Glutamatergic neuron (in vitro differentiated cells): ENCODE data around the gene NTSR1. TPM values are rescaled to one million over a fixed set of nuclear protein-coding genes. Genes with fewer than 3 reads are reported as not detected.

Source experiments
- DNase-seq: peaks from one replicate; pipeline ENCODE4 v3.0.0; 2022
- H3K27ac Mint-ChIP-seq: one replicate; pipeline ENCODE4 v1.8.0; 2020; ENCODE audit warnings: mild to moderate bottlenecking, mixed read lengths, inconsistent platforms; ENCODE audit not compliant: unreplicated experiment
- H3K27me3 Mint-ChIP-seq: one replicate; pipeline ENCODE4 v1.8.0; 2020; ENCODE audit warnings: mild to moderate bottlenecking, moderate library complexity, mixed read lengths, inconsistent platforms; ENCODE audit not compliant: unreplicated experiment
- H3K36me3 Mint-ChIP-seq: one replicate; pipeline ENCODE4 v1.8.0; 2020; ENCODE audit warnings: mild to moderate bottlenecking, mixed read lengths, inconsistent platforms; ENCODE audit not compliant: unreplicated experiment
- H3K4me1 Mint-ChIP-seq: one replicate; pipeline ENCODE4 v1.8.0; 2020; ENCODE audit warnings: mild to moderate bottlenecking, low read depth, mixed read lengths, inconsistent platforms; ENCODE audit not compliant: unreplicated experiment
- H3K4me3 Mint-ChIP-seq: one replicate; pipeline ENCODE4 v1.8.0; 2020; ENCODE audit warnings: mild to moderate bottlenecking, mixed read lengths, inconsistent platforms; ENCODE audit not compliant: unreplicated experiment
- H3K9me3 Mint-ChIP-seq: one replicate; pipeline ENCODE4 v1.8.0; 2020; ENCODE audit warnings: mild to moderate bottlenecking, moderate library complexity, mixed read lengths, inconsistent platforms; ENCODE audit not compliant: unreplicated experiment
- CTCF ChIP-seq: fragments of 200-600 bp; sonication (generic); IDR thresholded peaks from one replicate; pipeline ENCODE4 v1.5.0; 2021; ENCODE audit not compliant: partially characterized antibody, unreplicated experiment
- total RNA-seq: library from RNA; stranded (reverse); fragmentation: NEBNext Ultra II Directional; extraction: Animal tissue kit (Norgen Biotek cat#: 25700); gene quantifications from one replicate; pipeline ENCODE4 v1.2.1, GENCODE V29; 2021; ENCODE audit not compliant: unreplicated experiment

NTSR1 gene
- total RNA-seq, 1 donor from 2014 or later = 4.0 TPM

GRCh38 chr20:62689861-62690260 lies 18.8 kb upstream of the NTSR1 start:
- H3K4me3 Mint-ChIP-seq = no peak overlapping the region
- peaks cover 3% of the 10 kb centered on the region for H3K9me3 Mint-ChIP-seq
- no peak overlapping the region for H3K27ac Mint-ChIP-seq
- peaks cover 7% of the 10 kb centered on the region for H3K27me3 Mint-ChIP-seq
- TF ChIP-seq CTCF = no peak
- peaks cover 33% of the 10 kb centered on the region for H3K4me1 Mint-ChIP-seq
- DNase-seq = no peak
- H3K36me3 Mint-ChIP-seq = no peaks in the 10 kb centered on the region

DNA sequence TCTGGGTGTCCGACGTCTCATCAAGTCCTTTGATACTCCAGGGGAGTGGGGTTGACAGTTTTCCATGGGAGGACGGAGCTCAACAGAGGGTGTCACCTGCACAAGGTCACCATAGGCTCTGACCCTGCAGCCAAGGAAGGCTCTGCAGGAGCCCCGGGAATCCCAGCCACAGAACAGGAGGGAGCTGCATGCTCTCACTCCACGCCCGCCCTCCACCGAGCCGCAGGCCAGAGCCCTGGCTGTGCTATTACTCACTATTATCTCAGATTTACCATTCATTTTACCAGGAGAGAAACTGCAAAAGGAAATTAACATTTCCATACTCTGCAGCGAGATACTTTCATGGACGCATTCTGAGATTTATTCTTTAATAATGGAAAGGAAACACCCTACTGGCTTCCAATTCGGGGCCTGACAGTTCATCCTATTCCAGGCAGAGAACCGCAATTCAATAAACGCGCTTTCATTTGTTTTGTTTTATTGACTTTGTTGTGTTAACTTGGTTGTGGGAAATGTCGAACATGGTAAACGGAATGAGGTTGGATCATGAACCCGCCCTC lies 18.3 kb upstream of the NTSR1 start:
- no peak for TF ChIP-seq CTCF
- Mint-ChIP-seq H3K27ac (peak overlapping the region; percentile 20), H3K9me3 (peaks cover 5% of the 10 kb centered on the region), H3K4me3 (no peak overlapping the region), H3K36me3 (no peaks in the 10 kb centered on the region), H3K27me3 (peaks cover 7% of the 10 kb centered on the region), H3K4me1 (peaks cover 32% of the 10 kb centered on the region)
- no peak for DNase-seq

GRCh38 chr20:62691487-62691886 lies 17.1 kb upstream of the NTSR1 start:
- Mint-ChIP-seq H3K27me3 (peaks cover 9% of the 10 kb centered on the region), H3K36me3 (no peaks in the 10 kb centered on the region), H3K9me3 (peaks cover 4% of the 10 kb centered on the region), H3K27ac (no peak overlapping the region), H3K4me1 (peaks cover 23% of the 10 kb centered on the region), H3K4me3 (no peak overlapping the region)
- no peak for TF ChIP-seq CTCF
- DNase-seq = no peak

DNA sequence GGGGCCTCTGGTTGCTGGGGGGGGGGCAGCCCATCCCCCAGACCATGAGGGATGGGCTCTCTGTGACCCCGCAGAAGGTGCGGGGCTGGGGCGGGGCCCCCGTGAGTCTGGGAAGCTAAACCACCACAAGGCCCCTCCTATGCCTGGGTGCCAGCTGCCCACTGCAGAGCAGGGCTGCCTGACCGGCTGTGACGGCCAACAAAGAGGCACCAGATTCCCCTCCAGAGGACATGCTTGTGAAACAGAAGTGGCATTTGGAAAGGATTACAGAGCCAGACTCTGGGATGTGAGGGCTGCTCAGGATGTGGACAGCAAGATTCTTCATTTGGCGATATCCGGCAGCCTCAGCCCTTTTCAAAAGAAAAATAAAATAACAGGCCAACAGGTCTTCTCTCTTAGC lies 16.5 kb upstream of the NTSR1 start:
- Mint-ChIP-seq H3K4me3 (no peak overlapping the region), H3K36me3 (no peaks in the 10 kb centered on the region), H3K27ac (no peak overlapping the region), H3K9me3 (peaks cover 4% of the 10 kb centered on the region), H3K27me3 (peaks cover 9% of the 10 kb centered on the region), H3K4me1 (peaks cover 23% of the 10 kb centered on the region)
- no peak for TF ChIP-seq CTCF
- DNase-seq = no peak

DNA sequence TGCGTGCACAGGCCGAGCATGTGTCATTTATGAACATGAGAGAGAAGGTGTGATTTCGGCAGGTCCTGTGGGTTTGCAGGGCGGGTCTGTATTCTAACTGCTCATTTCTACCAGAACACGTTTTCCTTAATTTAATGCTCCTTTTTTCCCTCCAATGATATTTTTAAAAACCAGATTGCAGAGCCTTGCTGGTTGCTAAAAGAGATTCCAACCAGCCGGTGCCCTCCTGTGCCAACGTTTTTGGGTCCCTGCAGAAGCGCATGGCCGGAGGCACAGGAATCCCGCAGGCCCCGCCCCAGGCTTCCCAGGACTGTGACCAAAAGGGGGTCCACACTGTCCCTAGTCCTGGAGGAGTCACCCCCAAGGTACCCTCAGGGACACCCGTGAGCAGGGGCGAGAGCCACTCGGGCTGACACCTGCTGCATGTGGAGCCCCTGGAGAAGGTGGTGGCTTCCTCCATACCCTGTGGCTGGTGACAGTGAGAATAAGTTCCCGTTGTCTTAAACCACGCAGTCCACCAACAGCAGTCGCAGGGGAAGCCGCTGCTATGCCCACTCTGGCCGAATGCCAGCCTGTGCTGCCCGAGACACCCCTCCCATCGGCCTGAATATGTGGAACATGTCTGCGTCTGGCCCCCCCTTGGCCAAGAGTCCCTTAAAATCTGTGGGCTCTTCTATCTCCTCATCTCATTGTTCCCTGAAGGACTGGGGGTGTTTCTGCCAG lies 15.7 kb upstream of the NTSR1 start:
- no peak for DNase-seq
- Mint-ChIP-seq H3K27me3 (peaks cover 7% of the 10 kb centered on the region), H3K4me1 (peaks cover 24% of the 10 kb centered on the region), H3K36me3 (no peaks in the 10 kb centered on the region), H3K4me3 (no peak overlapping the region), H3K9me3 (peaks cover 3% of the 10 kb centered on the region), H3K27ac (no peak overlapping the region)
- TF ChIP-seq CTCF = no peak
